ENCODE data around the gene DYNLT3. TPM values are rescaled to one million over a fixed set of nuclear protein-coding genes. Genes with fewer than 3 reads are reported as not detected.
A peak's percentile ranks its signal among the peaks of the same experiment; 100 is the strongest.

The DYNLT3 gene
- 20.3 and 28.6 TPM in 2 replicates for polyA plus RNA-seq (2011; rRNA removed)
- polyA minus RNA-seq (2011; rRNA and poly(A)+ RNA removed): 9.8 and 17.5 TPM in 2 replicates

GRCh38 chrX:37846934-37847732 lies at the start of gene DYNLT3:
Gene DYNLT3, minus strand, starts transcription at chrX:37847571. Its CDS starts 61 bp downstream, at chrX:37847510.
- CTCF ChIA-PET: interaction anchor here (0.6 to 1.0 kb wide), 2 partner anchors 22 to 102 kb away, joined by 3 read pairs; no protein-coding TSS in a partner anchor
- H3K27ac ChIP-seq (ENCODE audit: low read depth, low read length): peak within 1 kb of the TSS; percentile 31
- POLR2A ChIA-PET: no interaction called here
- H3K9me3 ChIP-seq (ENCODE audit: control insufficient read depth, insufficient read depth, low read length): no peaks in the 10 kb centered on the region
- no peaks in the 10 kb centered on the region for H3K27me3 ChIP-seq (ENCODE audit: control insufficient read depth, insufficient read depth, low read length)
- no peak for TF ChIP-seq CTCF (IDR thresholded peaks at IDR 0.05; ENCODE audit: low read depth, low read length)
- peak within 1 kb of the TSS; percentile 73 for H3K4me3 ChIP-seq (ENCODE audit: low read depth, low read length)
- no peak for DNase-seq (ENCODE audit: low read depth, low spot score)

- ChIA-PET POLR2A (no interaction called here), CTCF (no interaction called here)
- no peaks in the 10 kb centered on the region for H3K27me3 ChIP-seq (ENCODE audit: control insufficient read depth, insufficient read depth, low read length)
- DNase-seq (ENCODE audit: low read depth, low spot score): no peak
- no peak overlapping the region for H3K4me3 ChIP-seq (ENCODE audit: low read depth, low read length)
- no peak for TF ChIP-seq CTCF (IDR thresholded peaks at IDR 0.05; ENCODE audit: low read depth, low read length)
- no peak overlapping the region for H3K27ac ChIP-seq (ENCODE audit: low read depth, low read length)
- H3K9me3 ChIP-seq (ENCODE audit: control insufficient read depth, insufficient read depth, low read length): no peaks in the 10 kb centered on the region
Observed at GRCh38 chrX:37896511-37896890, 49.1 kb upstream of the DYNLT3 start.

- no peaks in the 10 kb centered on the region for H3K9me3 ChIP-seq (ENCODE audit: control insufficient read depth, insufficient read depth, low read length)
- no peaks in the 10 kb centered on the region for H3K27me3 ChIP-seq (ENCODE audit: control insufficient read depth, insufficient read depth, low read length)
- ChIA-PET POLR2A (no interaction called here), CTCF (no interaction called here)
- DNase-seq (ENCODE audit: low read depth, low spot score): no peak
- no peak overlapping the region for H3K4me3 ChIP-seq (ENCODE audit: low read depth, low read length)
- H3K27ac ChIP-seq (ENCODE audit: low read depth, low read length): no peak overlapping the region
- TF ChIP-seq CTCF (IDR thresholded peaks at IDR 0.05; ENCODE audit: low read depth, low read length): no peak
Observed at GRCh38 chrX:37895795-37896510, 48.6 kb upstream of the DYNLT3 start.

- H3K27ac ChIP-seq (ENCODE audit: low read depth, low read length): no peak overlapping the region
- CTCF ChIA-PET: no interaction called here
Observed at GRCh38 chrX:37894725-37895124, 47.4 kb upstream of the DYNLT3 start.

More at GRCh38 chrX:37894725-37895124, 47.4 kb upstream of the DYNLT3 start:
- Histone ChIP-seq H3K27me3 (ENCODE audit: control insufficient read depth, insufficient read depth, low read length) (no peaks in the 10 kb centered on the region), H3K4me3 (ENCODE audit: low read depth, low read length) (no peak overlapping the region), H3K9me3 (ENCODE audit: control insufficient read depth, insufficient read depth, low read length) (no peaks in the 10 kb centered on the region)
- DNase-seq (ENCODE audit: low read depth, low spot score): no peak
- no peak for TF ChIP-seq CTCF (IDR thresholded peaks at IDR 0.05; ENCODE audit: low read depth, low read length)
- POLR2A ChIA-PET: no interaction called here

Data from AG04450 (cell line).